Small intestine (tissue), 7 donors: ENCODE measurements around the gene ECM1. TPM values are rescaled to one million over a fixed set of nuclear protein-coding genes. Genes with fewer than 3 reads are reported as not detected.
A peak's percentile ranks its signal among the peaks of the same experiment; 100 is the strongest.

Source experiments
- DNase-seq, 2 donors: peaks; one replicate each; pipeline versions ENCODE4 v3.0.0 to v3.0.0-alpha.2; 2013
- FAIRE-seq: peaks from 2 replicates; lab custom pipeline; 2012; peaks lifted over from hg19 to GRCh38; lab: Jason Lieb, UNC
- H3K27ac ChIP-seq, 3 donors: one replicate each; pipeline ENCODE4 v1.5.1; 2013; ENCODE audit warnings: low read length in 2 of 3, mild to moderate bottlenecking in 2 of 3, control low read depth in 1 of 3, inconsistent platforms in 1 of 3, low read depth in 1 of 3, moderate library complexity in 1 of 3
- H3K27me3 ChIP-seq, 3 donors: one replicate each; pipeline ENCODE4 v1.6.1; 2013; ENCODE audit warnings: low read length in 3 of 3, inconsistent platforms in 1 of 3; ENCODE audit not compliant: control insufficient read depth in 3 of 3, insufficient read depth in 3 of 3
- H3K36me3 ChIP-seq, 3 donors: one replicate each; pipeline ENCODE4 v1.6.1; 2013; ENCODE audit warnings: low read length in 3 of 3, inconsistent platforms in 1 of 3, low read depth in 1 of 3, mild to moderate bottlenecking in 1 of 3, moderate library complexity in 1 of 3; ENCODE audit not compliant: control insufficient read depth in 3 of 3, insufficient read depth in 2 of 3
- H3K4me1 ChIP-seq, 3 donors: one replicate each; pipeline ENCODE4 v1.6.1; 2013; ENCODE audit warnings: low read length in 2 of 3, inconsistent platforms in 1 of 3, low read depth in 1 of 3, mild to moderate bottlenecking in 1 of 3, moderate library complexity in 1 of 3; ENCODE audit not compliant: control insufficient read depth in 3 of 3, insufficient read depth in 2 of 3
- H3K4me3 ChIP-seq, 3 donors: one replicate each; pipeline ENCODE4 v1.5.1; 2013; ENCODE audit warnings: low read length in 3 of 3, control low read depth in 1 of 3, inconsistent platforms in 1 of 3, low read depth in 1 of 3, mild to moderate bottlenecking in 1 of 3, moderate library complexity in 1 of 3
- H3K9me3 ChIP-seq, 2 donors: one replicate each; pipeline ENCODE4 v1.6.1; 2013; ENCODE audit warnings: low read depth in 1 of 2, low read length in 1 of 2; ENCODE audit not compliant: control insufficient read depth in 2 of 2, insufficient read depth in 1 of 2
- WGBS, 3 donors: extraction: QIAGEN DNeasy Blood & Tissue Kit; methylation state at CpG; one replicate each; pipeline ENCODE4 v1.1.7; 2013; 5-methylcytosine and 5-hydroxymethylcytosine counted together
- polyA plus RNA-seq, 4 donors: library from polyadenylated mRNA; stranded (reverse) in 3 of 4; unstranded in 1 of 4; fragments of 200-250 nt in 3 of 4; fragments of 120-200 nt in 1 of 4; gene quantifications; one replicate each; pipeline versions ENCODE4 v1.2.1 to v1.2.3, GENCODE V29; 2013
- donor health status: healthy with polysubstance abuse.
- donor health status: control.
- donor health status: control.
- donor health status: Bipolar disorder and iron deficiency.
- donor health status: healthy.

The ECM1 gene
- polyA plus RNA-seq, 4 donors, result 0.89 to 8.3 (median 3.1) TPM

DNA sequence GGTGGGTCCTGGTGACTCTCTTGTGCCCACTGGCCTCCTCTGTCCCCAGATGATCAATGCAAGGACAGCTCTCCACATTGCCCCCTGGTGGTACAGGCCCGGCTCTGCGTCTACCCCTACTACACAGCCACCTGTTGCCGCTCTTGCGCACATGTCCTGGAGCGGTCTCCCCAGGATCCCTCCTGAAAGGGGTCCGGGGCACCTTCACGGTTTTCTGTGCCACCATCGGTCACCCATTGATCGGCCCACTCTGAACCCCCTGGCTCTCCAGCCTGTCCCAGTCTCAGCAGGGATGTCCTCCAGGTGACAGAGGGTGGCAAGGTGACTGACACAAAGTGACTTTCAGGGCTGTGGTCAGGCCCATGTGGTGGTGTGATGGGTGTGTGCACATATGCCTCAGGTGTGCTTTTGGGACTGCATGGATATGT, 52.1 kb downstream of the ECM1 start:
- H3K27me3 ChIP-seq, result no peaks in the 10 kb centered on the region
- no peak overlapping the region for H3K4me3 ChIP-seq
- peaks cover 4 to 46% (median 21%) of the 10 kb centered on the region in 3 donors for H3K4me1 ChIP-seq
- peak; percentile 81 to 87 for DNase-seq
- H3K27ac ChIP-seq, result peak overlapping the region; percentile 99 to 100 (median 100)
- H3K9me3 ChIP-seq, result no peaks in the 10 kb centered on the region
- H3K36me3 ChIP-seq, result peaks cover 0 to 42% (median 0%) of the 10 kb centered on the region in 3 donors
- FAIRE-seq, result no peak
- WGBS, 3 donors, result 9 to 22% (median 14%) methylated on average over 9 of the region's 9 CpGs

DNA sequence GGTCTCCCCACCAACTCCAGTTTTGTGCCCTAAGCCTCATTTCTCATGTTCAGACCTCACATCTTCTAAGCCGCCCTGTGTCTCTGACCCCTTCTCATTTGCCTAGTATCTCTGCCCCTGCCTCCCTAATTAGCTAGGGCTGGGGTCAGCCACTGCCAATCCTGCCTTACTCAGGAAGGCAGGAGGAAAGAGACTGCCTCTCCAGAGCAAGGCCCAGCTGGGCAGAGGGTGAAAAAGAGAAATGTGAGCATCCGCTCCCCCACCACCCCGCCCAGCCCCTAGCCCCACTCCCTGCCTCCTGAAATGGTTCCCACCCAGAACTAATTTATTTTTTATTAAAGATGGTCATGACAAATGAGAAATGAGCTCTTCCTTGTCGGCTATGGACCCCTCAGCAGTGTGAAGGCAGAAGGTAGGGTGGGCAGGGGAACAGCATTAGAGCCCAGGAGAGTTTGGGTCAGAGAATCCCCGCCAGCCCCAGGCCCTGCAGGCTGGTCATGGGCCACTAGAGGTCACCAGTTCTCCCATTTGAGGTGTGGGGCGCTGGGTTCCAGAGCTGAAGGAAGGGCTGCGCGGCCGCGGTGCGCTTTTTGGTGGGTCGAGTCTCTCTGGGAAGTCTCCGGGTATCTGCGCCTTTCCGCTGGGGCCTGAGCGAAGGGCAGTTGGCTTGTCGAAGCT, 52.8 kb downstream of the ECM1 start:
- Histone ChIP-seq H3K27me3 (no peaks in the 10 kb centered on the region), H3K9me3 (no peaks in the 10 kb centered on the region), H3K4me1 (peaks cover 4 to 46% (median 24%) of the 10 kb centered on the region in 3 donors), H3K4me3 (peak overlapping the region; percentile 32 to 67 (median 55)), H3K27ac (peak overlapping the region; percentile 99 to 100 (median 100)), H3K36me3 (peaks cover 0 to 37% (median 0%) of the 10 kb centered on the region in 3 donors)
- DNase-seq, result peak in 1 of 2 donors; percentile 90
- 14 to 16% (median 15%) methylated on average over 17 of the region's 17 CpGs for WGBS, 3 donors
- no peak for FAIRE-seq

DNA sequence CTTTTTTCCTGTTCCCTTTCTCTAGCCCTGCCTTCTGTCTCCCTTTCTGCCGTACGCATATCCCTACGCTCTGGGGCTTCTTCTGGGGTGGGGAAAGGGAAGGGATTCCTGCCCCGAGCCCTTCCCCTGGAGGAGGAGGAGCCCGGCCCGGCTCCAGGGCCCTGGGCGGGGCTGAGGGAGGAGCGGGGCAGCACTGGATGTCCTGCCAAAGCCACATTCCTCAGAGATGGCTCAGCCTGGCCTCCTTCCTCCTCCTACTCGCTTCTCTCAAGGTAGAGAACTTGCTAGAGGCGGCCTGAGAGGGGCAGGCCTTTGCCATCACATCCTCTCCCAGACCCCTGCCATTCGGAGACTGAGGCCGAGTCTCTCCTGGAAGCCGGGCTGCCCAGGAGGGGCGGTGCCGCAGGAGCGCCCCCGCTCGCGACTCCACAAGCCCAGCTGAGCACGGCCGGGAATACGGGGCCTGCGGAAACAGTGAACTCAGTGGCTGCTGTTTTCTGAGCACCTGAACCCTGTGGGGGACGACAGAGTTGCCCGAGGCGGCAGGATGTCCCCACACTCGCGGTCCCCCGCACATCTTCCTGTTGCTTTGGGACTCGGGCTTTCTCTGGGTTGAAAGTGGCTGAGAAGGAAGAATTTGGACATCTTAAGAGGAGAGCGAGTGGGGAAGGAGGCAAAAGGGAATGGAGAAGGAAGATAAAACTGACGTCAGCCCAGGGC, 53.5 kb downstream of the ECM1 start:
- WGBS, 3 donors, result 0 to 1% (median 1%) methylated on average over 31 to 32 of the region's 32 CpGs
- DNase-seq, result peak; percentile 97
- peaks cover 0 to 32% (median 0%) of the 10 kb centered on the region in 3 donors for H3K36me3 ChIP-seq
- H3K9me3 ChIP-seq, result no peaks in the 10 kb centered on the region
- H3K4me3 ChIP-seq, result peak overlapping the region; percentile 35 to 67 (median 55)
- no peaks in the 10 kb centered on the region for H3K27me3 ChIP-seq
- peak overlapping the region; percentile 99 to 100 (median 100) for H3K27ac ChIP-seq
- FAIRE-seq, result no peak
- peaks cover 4 to 49% (median 28%) of the 10 kb centered on the region in 3 donors for H3K4me1 ChIP-seq

DNA sequence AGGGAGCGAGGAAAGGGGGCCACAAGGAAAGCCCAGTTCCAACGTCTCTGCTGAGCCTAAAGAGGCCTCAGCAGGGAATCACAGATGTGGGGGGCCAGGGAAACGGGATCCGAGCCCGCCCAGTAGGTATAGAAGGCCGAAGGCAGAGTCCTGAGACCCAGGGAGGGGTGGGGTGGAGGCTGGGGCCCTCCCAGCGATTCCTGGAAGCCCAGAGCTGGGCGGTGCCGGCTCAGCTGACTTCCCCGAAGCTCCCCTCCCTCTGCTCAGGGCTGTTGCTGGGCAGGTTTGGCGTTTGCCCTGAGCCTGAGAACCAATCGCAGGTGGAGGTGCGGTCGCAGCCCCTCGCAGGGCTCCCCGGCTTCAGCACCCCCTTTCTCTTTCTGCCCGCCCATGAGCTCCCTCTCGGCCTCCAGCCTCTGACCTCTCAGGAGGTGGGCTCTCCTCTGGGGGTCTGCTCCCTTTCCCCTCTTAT, 54.1 kb downstream of the ECM1 start:
- WGBS, 3 donors, result 0% methylated on average over 17 to 18 of the region's 18 CpGs
- H3K36me3 ChIP-seq, result peaks cover 0 to 34% (median 0%) of the 10 kb centered on the region in 3 donors
- peaks cover 4 to 55% (median 29%) of the 10 kb centered on the region in 3 donors for H3K4me1 ChIP-seq
- H3K4me3 ChIP-seq, result peak overlapping the region; percentile 35 to 67 (median 55)
- no peaks in the 10 kb centered on the region for H3K9me3 ChIP-seq
- peak; percentile 97 to 98 for DNase-seq
- H3K27me3 ChIP-seq, result no peaks in the 10 kb centered on the region
- H3K27ac ChIP-seq, result peak overlapping the region; percentile 99 to 100 (median 100)
- FAIRE-seq, result no peak

DNA sequence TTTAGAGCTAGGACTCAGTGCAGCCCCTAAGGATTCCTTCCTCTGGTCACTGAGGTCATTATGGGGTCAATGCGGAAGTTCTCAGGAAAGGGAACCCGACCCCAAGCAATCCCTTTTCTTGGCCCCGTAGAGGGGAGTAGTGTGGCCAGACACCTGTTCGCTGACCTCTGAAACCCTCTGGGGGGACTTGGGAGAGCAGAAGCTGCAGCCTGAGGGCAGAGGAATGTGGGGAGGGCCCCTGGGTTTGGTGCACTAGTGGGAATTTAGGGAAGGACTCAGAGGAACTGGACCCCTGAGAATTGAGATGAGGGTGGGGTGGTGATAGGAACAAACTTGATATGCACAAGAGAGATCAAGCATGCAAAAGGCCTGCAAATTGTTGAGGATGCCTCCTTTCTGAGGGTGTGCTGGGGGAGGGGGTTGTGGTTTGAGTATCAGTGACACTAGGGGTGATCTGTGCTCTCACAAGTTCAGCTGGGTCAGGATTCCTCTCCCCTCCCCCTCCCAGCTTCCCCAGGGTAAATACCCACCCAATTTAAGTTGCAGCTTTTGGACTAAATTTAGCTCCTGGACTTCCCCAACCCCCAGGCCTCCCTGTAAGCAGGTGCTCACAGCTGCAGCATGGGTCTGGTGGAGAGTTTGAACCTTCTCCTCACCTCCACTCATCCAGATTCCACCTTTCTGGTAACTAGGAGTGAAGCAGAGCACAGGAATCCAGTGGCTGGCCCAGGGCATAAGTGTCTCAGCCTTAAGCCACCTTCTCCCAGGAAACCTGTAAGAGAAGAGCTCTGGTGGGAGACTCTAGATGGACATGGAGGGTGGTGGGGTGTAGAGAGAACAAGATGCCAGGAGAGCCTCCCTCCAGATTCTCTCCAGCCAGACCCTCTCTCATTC, 54.8 kb downstream of the ECM1 start:
- peak overlapping the region; percentile 99 to 100 (median 100) for H3K27ac ChIP-seq
- 11 to 13% (median 12%) methylated on average over 4 of the region's 4 CpGs for WGBS, 3 donors
- DNase-seq (peak; percentile 43 to 44), FAIRE-seq (no peak)
- H3K9me3 ChIP-seq, result no peaks in the 10 kb centered on the region
- no peaks in the 10 kb centered on the region for H3K27me3 ChIP-seq
- H3K4me3 ChIP-seq, result peak overlapping the region in 2 of 3 donors; percentile 55 to 67
- H3K36me3 ChIP-seq, result peaks cover 0 to 27% (median 0%) of the 10 kb centered on the region in 3 donors
- H3K4me1 ChIP-seq, result peaks cover 5 to 61% (median 29%) of the 10 kb centered on the region in 3 donors

Other genes starting within 250 kb of the ECM1 start
- gene APH1A, start 239.1 kb upstream of the ECM1 start, polyA plus RNA-seq, result 100 to 1,000 TPM in 2 of 4 donors, 10 to 100 TPM in 2; 89.2 to 206 (median 144) TPM
- 10 to 100 TPM in 2 of 4 donors, 1 to 10 TPM in 2; 3.8 to 21.4 (median 9.2) TPM for gene C1orf54, start 235.3 kb upstream of the ECM1 start, polyA plus RNA-seq
- 10 to 100 TPM in 1 of 4 donors, 1 to 10 TPM in 3; 2.5 to 14.6 (median 5.5) TPM for gene CIART, start 225.6 kb upstream of the ECM1 start, polyA plus RNA-seq
- gene MRPS21, start 214.2 kb upstream of the ECM1 start, polyA plus RNA-seq, result 100 to 1,000 TPM in 1 of 4 donors, 10 to 100 TPM in 3; 49.4 to 107 (median 79.4) TPM
- gene PRPF3, start 186.6 kb upstream of the ECM1 start, polyA plus RNA-seq, result 10 to 100 TPM; 21.7 to 89.5 (median 25.4) TPM
- gene RPRD2, start 144.0 kb upstream of the ECM1 start, polyA plus RNA-seq, result 10 to 100 TPM in 2 of 4 donors, 1 to 10 TPM in 2; 4.1 to 37.5 (median 8.5) TPM
- gene TARS2, start 20.7 kb upstream of the ECM1 start, polyA plus RNA-seq, result 10 to 100 TPM in 2 of 4 donors, 1 to 10 TPM in 2; 6.5 to 22.7 (median 11.2) TPM
- under 1 TPM in 1 of 4 donors, not detected in 3; 0.24 TPM for gene FALEC, start 7.6 kb downstream of the ECM1 start, polyA plus RNA-seq
- gene ADAMTSL4, start 41.3 kb downstream of the ECM1 start, polyA plus RNA-seq, result 10 to 100 TPM in 2 of 4 donors, under 1 TPM in 2; 0.27 to 16.1 (median 7.0) TPM
- 100 to 1,000 TPM in 3 of 4 donors, 10 to 100 TPM in 1; 87.0 to 189 (median 105) TPM for gene MCL1, start 71.5 kb downstream of the ECM1 start, polyA plus RNA-seq
- gene ENSA, start 121.5 kb downstream of the ECM1 start, polyA plus RNA-seq, result 100 to 1,000 TPM; 137 to 188 (median 152) TPM
- gene GOLPH3L, start 189.0 kb downstream of the ECM1 start, polyA plus RNA-seq, result 10 to 100 TPM; 15.4 to 43.1 (median 22.6) TPM
- gene HORMAD1, start 212.8 kb downstream of the ECM1 start, polyA plus RNA-seq, result under 1 TPM in 2 of 4 donors, not detected in 2; 0.07 TPM